NOMO-1 (cell line): Measurements from ENCODE around the gene INO80B.
"Not testable (repeated sequence)": the region's sequence is repeated elsewhere in the genome, so short reads cannot be mapped to it uniquely, and the experiment has no call there.

Source experiments
- DNase-seq, 2 experiments: peaks; one replicate each; lab custom pipeline; 2025; ENCODE audit not compliant: unreplicated experiment in 2 of 2; lab: John Stamatoyannopoulos, UW

INO80B gene

GRCh38 chr2:74474899-74475298 is 20.0 kb downstream of the INO80B start:
- no peak for DNase-seq

GRCh38 chr2:74481431-74481830 is 26.5 kb downstream of the INO80B start:
- no peak for DNase-seq

- peak; percentile 67 to 75 for DNase-seq
Observed at GRCh38 chr2:74481961-74482800, 27.3 kb downstream of the INO80B start.

GRCh38 chr2:74482801-74483674 is 28.2 kb downstream of the INO80B start, which contains the start of the genes CCDC142 and TTC31:
Gene CCDC142, minus strand, starts transcription at chr2:74482998. Its CDS starts 161 bp downstream, at chr2:74482837.
Gene TTC31, plus strand, starts transcription at chr2:74483081. Its CDS starts 15 bp downstream, at chr2:74483096.
- DNase-seq = peak; percentile 94 to 97

DNA sequence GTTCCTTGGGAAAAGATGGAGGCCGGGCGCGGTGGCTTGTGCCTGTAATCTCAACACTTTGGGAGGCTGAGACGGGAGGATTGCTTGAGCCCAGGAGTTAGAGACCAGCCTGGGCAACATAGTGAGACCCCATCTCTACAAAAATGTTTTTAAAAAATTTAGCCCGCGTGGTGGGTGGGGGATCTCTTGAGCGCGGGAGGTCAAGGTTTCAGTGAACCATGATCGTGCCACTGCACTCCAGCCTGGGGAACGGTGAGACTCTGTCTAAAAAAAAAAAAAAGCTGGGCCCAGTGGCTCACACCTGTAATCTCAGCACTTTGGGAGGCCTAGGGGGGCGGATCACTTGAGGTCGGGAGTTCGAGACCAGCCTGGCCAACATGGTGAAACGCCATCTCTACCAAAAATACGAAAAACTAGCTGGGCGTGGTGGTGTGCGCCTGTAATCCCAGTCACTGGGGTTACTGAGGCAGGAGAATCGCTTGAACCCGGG is 28.8 kb downstream of the INO80B start:
- DNase-seq = not testable (repeated sequence)

DNA sequence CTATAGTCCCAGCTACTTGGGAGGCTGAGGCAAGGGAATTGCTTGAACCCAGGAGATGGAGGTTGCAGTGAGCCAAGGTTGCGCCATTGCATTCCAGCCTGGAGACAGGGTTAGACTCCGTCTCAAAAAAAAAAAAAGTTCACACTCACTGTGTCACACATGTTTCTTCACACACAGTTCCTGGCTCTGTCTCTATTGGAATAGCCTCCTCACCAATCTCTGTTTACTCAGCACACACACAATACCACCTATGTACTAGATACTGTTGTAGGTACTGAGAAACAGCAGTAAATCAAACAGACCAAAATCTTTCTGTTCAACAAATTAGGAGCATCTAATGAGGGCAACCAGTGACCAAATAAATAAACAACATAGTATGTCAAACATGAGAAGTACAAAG is 31.3 kb downstream of the INO80B start:
- no peak for DNase-seq

DNA sequence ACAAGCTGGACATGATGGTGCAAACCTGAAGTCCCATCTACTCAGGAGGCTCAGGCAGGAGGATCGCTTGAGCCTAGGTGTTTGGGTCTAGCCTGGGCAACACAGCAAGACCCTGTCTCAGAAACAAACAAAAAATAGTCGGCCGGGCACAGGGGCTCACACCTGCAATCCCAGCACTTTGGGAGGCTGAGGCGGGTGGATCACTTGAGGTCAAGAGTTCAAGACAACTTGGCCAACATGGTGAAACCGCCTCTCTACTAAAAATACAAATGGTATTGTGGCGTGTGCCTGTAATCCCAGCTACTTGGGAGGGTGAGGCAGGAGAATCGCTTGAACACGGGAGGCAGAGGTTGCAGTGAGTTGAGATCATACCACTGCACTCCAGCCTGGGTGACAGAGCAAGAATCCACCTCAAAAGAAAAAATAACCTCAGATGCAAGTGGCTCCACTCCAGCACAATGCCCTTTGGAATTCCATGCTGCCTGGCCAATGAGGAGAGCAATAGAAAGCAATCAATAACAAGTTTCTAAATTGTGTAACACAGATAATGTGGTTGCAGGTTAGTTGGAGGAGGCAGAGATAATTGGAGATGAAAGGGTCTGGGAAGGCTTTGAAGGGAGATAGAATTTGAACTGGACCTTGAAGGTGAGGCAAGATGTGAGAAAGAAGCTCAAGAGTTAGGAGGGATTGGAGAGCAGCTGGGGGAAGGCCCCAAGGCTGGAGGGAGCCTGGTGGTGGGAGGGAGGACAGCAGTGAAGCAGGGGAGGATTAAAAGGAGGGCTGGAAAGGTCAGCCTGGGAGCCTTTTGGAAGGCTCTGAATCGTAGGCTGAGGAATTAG is 34.0 kb downstream of the INO80B start:
- DNase-seq = no peak

- no peak for DNase-seq
Observed at GRCh38 chr2:74489906-74490305, 35.0 kb downstream of the INO80B start.

DNA sequence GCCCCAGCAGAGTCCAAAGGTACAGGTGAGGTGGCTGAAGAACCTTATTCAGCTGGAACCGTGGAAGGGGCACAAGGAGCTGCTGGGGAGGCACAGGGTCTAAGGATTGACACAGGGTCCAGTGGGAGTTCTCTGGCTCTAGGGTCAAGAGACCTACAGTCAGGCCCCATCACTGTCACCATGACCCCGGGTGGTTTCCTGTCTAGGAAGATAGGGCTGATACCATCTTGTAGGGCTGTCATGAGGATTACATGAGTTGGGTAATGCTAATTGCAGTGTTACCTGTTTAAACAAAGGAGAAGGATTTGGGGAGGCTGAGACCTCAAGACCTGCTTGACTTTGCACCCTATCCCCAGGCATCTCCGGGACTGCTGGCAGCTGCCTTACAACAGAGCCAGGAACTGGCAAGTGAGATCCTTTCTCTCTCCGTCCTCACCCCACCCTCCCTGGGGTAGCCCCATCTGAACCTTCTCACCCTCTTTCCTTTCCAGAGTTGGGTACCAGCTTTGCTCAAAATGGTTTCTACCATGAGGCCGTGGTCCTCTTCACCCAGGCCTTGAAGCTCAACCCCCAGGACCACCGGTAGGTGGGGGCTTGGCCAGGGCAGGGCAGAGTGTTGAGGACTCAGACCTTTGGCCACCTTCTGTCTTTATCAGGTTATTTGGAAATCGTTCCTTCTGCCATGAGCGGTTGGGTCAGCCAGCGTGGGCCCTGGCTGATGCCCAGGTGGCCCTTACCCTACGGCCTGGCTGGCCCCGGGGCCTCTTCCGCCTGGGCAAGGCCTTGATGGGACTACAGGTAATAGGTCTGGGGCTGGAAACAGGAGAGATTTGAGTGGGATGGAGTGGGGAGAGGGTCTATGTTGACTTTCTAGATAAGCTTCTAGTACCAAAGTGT is 37.0 kb downstream of the INO80B start:
- DNase-seq = no peak

DNA sequence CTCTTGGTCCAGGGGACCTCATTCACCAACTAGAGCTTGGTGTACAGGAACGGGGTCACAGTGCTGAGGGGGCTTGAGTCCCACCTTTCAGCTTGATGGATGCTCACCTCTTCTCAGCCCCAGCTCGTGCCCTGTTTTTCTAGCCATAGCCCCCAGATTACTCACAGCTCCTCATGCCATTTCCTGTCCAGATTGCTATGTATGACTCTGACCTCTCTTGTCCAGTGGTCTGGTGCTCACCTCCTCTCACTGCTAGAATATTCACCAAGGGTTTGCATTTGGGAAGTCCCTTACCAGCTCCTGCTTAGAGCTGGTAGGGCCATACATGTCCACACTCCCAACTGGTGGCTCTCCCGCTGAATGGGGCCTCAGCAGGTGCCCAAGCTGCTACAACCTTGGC is 38.7 kb downstream of the INO80B start:
- no peak for DNase-seq

- DNase-seq = no peak
Observed at GRCh38 chr2:74495440-74495839, 40.6 kb downstream of the INO80B start.

DNA sequence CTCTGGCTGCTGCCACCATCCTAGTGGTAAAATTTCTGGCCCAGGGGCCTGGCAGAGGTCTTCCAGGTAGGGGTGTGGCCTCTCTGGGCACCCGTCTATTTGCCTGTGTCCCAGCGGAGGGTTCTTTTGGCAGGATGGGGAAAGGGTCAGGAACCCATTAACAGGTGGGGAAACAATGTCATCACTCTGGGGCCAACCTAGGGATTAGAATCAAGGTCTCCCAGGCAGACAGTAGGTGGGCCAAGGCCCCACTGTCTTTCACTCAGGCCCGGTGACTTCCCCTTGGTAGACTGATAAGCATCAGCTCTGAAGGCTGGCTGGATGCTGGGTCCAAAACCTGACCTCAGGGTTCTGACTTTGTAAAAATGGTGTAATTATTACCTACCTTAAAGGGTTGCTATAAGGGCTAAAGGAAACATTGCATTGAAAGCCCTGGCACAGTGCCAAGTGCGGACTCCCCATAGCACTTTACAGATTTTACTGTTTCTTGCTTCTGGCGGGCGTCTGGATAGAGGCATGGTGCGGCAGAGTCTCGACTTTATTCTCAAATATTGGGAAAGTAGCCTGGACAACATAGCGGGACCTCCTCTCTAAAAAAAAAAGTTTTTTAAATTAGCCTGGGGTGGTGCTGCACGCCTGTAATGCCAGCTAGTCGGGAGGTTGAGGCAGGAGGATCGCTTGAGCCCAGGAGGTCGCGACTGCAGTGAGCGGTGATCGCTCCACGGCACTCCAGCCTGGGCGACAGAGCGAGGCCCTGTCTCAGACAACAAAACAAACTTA is 42.3 kb downstream of the INO80B start:
- no peak for DNase-seq

DNA sequence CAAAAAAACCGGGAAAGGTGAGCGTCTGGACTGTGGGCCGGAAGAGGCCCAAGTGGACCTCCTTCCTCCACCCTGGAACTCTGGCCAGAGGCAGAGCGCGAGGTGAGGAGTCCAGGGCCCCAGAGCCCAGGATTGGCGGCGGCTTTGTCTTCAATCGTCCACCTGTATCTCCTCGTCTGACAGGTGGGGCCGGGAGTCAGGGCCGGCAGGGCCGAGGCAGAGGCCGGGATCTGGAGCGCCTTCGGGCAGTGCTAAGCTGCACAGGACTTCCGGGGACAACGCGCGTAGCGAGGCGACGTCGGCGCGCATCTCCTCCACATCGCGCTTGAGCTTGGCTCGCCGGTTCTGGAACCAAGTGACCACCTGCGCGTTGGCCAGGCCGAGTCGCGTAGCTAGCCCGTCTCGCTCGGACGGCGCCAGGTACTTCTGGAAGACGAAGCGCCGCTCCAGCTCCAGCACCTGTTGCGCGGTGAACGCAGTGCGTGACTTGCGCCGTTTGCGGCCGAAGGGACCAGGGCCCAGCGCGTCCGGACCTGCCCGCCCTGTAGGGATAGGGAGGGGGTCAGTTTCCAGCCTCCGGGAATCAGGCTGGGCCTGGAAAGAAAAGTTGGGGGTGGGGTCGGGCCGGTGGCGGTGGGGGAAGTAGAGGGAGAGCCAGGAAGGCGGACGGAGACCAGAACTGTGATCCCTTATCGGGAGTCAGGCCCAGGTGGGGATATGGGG is 43.1 kb downstream of the INO80B start:
- DNase-seq = no peak

DNA sequence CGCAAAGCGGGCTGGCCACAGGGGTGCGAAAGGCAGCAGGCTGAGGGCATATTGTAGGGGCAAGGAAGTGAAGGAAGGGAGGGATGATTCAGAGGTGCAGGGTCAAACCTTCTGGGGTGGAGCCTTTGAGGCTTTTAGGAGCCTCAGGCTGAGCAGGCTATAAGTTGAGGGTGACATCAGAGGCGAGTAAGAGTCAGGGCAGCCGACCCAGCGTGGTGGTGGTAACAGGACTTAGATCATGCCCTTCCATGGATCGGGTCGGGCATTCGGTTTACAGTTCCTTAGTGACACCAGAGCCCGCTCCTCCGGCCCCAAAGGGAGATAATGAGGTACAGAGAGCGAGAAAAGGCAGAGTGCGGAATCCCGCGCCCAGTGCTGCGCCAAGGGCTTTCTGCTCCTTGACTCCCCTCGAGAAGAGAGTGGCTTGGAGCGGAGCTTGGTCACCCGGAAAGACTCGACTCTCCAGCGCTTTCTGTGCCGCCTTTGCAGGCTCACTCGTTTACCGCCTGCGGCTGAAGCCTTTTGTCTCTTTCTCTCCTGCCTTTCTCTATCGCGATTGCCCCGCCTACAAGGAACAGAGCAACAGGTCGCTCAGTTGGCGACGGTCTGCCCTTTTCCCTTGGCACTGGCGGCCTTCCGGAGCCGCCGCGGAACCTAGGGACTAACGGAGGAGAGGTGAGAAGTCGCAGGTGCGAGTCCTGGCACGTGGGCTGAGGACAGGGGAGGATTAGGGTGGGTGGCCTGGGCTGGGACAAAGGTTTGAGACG is 43.8 kb downstream of the INO80B start:
- DNase-seq = no peak

DNA sequence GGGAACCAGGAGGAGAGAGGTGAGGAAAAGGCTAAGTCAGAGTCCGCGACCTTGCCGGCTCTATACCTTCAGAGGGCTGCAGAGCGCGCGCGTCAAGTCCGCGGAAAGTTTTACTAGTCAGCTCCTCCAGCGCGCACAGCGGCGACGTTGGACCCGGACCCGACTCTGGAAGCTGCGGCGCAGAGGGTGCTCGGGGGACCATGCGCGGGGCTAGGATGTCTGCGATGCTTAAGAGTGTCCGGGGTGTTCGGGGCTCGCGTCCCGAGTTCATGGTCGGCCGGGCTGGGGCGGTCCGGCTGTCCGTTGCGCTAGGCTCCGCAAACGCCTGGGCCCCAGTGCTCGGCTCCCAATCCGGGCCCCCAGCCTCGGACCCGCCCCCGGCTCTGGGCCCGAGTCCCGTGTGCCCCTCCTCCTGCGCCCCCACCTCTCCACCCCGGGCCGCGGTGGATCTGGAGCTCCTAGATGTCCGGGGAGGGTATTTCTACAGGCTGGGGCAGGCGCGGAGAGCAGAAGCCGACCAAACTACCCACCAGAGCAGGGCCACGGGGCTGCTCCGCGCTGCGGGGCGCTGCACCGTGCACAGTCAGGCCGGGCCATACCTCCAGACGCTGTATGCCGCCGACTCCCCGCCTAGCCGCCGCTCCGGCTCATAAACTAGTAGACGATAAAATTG is 44.5 kb downstream of the INO80B start, which contains the start of gene LBX2:
TSS of gene LBX2 (minus strand) at position 337 of the 673 bp plus-strand sequence. CDS start at position 271, 66 bp downstream.
- DNase-seq = no peak

GRCh38 chr2:74499940-74500577 is 45.2 kb downstream of the INO80B start:
- no peak for DNase-seq
